IPS-11a (cell line): Measurements from ENCODE around the gene KATNAL1.

Experiments
- H3K4me3 ChIP-seq: one replicate; pipeline ENCODE4 v1.5.1; 2013; ENCODE audit warnings: low read depth, low read length, control low read depth

The KATNAL1 gene

GRCh38 chr13:30169442-30169841 lies 137.9 kb downstream of the KATNAL1 start:
- no peak overlapping the region for H3K4me3 ChIP-seq

DNA sequence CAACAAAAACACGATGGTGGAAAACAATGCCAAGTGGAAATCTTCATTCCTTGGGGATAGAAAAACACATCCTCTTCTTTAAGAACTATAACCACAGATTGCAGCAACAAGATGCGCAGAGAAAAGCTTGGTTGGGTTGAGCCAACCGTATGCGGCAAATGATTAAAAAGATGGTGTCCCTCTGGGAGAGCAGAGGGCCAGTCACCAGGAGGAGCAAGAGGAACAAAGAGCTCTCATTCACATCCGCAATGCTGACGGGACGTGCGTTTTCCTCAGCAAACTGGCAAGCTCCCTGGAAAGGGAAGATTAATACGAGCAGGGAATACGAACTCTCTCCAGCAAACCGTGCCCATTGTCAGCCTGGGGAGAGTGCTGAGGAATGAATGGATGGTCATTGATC lies 141.6 kb downstream of the KATNAL1 start:
- no peak overlapping the region for H3K4me3 ChIP-seq

- no peak overlapping the region for H3K4me3 ChIP-seq
These were observed 142.3 kb downstream of the KATNAL1 start for GRCh38 chr13:30165071-30165470.

GRCh38 chr13:30164146-30164545 lies 143.2 kb downstream of the KATNAL1 start:
- no peak overlapping the region for H3K4me3 ChIP-seq

DNA sequence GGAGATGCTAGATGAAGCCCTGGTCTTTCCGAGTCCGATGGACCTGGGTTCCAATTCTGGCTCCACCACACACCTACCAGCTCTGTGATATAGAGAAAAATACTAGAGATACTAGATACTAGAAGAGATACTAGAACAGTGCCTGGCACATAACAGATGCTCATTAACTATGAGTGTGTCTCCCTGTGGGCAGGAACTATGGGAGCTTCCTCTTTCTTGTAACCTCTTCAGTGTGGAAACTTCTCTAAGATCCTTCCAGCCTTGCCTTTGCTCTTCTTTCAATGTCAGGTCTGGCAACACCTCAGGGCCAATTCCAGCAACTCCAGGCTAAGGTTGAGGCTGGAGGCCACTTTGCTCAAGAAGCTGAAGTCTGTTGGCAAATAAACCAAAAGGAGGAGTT lies 143.9 kb downstream of the KATNAL1 start:
- H3K4me3 ChIP-seq, result no peak overlapping the region

- no peak overlapping the region for H3K4me3 ChIP-seq
These were observed 147.9 kb downstream of the KATNAL1 start for GRCh38 chr13:30159446-30159839.

DNA sequence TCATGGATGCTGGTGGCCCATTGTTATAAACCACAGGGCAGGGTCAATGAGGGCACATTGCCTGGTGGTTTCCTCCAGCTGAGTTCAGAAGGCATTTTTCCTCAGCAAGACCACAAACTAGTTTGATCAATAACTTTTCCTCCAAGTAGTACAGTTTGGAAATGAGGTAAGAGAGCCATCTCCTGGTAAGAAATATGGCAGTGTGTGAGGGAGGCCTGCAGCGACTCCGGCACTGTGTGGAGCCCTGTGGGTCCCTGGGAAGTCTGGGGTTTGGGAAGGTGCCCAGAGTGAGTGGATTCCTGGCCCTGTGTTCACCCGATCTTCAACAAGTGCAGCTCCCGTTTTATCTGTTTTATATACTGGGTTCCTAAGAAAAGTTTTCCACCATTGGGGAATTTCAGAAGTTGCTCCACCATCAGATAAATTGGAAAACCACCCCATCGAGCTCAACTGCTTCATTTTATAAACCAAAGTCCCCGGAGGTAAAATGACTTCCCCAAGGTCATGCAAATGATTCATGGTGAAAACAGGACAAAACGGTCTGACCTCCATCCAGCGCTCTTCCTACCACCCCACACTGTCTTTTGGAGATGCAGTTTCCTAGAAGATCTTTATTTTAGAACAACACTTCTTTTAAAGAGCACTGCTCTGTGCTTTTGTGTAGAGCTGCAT lies 148.4 kb downstream of the KATNAL1 start:
- no peak overlapping the region for H3K4me3 ChIP-seq

DNA sequence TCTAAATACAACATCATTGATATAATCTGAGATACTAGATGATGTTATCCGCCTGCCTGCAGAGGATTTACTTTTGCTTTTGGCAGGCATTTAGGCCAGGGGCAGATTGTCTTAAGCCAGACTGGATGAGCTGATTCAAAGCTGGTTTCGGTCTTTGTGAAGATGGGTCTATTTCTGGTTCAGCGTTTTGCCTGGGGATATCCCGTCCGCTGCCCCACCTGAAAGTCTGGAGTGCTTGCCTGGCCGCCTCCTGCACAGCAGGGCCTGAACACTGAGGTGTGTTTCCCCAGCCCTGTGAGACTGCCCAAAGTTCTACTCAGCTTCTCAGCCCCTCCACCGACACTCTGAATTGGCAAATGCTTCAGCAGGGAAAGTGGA lies 149.7 kb downstream of the KATNAL1 start:
- no peak overlapping the region for H3K4me3 ChIP-seq

DNA sequence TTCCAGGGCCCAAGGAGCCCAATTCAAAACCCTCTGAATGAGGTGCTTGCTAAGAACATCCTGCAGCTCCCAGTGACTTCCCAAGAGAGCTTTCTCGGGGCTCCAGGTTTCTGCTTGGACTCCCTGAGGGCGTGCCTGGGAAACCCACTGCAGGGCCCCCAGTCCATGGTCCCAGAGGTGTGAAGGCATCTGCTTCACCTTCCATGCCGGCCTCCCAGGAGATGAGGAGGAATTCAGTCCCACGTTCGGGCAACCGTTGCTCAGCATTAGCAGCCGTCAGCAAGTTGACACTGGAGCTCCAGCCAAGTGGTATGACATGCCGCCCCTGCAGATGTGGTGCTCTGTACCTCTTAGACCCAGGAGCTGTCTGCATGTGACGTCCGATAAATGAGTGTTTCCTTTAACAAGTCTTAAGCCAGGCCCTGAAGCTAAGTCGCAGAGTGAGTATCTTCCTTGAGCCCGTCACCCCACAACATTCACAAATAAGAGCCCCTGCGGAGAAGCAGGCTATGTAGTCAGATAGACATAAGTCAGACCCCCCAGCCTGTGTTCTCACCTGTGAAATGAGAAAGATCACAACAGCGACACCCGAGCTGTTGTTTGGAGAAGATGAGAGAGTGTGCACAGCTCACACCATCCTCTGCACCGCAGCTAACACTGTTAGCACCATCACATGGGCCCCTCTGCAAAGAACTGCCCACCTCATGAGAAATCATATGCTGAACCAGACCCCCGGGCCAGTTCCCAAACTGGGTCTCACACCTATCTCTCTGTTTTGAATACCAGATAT lies 150.3 kb downstream of the KATNAL1 start:
- no peak overlapping the region for H3K4me3 ChIP-seq

DNA sequence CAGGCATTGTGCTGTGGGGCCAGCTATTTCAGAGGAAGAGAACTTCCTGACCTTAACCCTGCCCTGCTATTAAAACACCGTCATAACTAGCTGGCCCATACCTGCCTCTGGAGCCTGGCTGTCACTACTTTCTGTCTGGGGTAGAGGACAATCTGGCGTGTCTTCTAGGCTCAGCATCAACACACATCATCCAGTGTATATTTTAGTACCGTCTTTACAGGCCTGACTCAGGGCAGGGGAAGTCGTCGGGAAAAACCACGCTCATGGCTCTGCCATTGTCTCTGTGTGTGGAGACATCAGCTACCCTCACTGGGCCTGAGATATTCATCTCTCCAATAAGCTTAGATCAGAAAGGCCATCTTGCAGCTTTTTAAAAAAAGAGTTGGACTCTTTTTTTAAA lies 151.1 kb downstream of the KATNAL1 start:
- no peak overlapping the region for H3K4me3 ChIP-seq

DNA sequence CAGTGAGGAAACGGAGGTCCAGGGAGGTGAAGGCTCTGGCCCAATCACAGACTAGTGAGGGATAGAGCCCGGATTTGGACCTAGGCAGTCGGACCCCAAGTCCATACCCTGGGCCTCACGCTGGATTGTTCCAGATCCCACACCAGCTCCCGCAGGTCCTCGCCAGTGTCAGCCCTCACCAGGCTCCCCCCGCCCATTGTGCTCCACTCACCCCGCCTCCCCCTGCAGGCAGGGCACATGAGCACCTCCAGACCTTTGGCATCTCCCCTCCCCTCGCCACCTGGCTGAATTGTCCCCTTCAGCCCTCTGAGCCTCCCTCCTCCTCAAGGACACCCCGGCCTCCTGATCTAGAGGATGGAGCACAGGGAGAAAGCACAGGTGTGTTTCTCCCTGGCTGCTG lies 152.4 kb downstream of the KATNAL1 start:
- H3K4me3 ChIP-seq, result no peak overlapping the region

GRCh38 chr13:30154531-30154930 lies 152.8 kb downstream of the KATNAL1 start:
- H3K4me3 ChIP-seq, result no peak overlapping the region

DNA sequence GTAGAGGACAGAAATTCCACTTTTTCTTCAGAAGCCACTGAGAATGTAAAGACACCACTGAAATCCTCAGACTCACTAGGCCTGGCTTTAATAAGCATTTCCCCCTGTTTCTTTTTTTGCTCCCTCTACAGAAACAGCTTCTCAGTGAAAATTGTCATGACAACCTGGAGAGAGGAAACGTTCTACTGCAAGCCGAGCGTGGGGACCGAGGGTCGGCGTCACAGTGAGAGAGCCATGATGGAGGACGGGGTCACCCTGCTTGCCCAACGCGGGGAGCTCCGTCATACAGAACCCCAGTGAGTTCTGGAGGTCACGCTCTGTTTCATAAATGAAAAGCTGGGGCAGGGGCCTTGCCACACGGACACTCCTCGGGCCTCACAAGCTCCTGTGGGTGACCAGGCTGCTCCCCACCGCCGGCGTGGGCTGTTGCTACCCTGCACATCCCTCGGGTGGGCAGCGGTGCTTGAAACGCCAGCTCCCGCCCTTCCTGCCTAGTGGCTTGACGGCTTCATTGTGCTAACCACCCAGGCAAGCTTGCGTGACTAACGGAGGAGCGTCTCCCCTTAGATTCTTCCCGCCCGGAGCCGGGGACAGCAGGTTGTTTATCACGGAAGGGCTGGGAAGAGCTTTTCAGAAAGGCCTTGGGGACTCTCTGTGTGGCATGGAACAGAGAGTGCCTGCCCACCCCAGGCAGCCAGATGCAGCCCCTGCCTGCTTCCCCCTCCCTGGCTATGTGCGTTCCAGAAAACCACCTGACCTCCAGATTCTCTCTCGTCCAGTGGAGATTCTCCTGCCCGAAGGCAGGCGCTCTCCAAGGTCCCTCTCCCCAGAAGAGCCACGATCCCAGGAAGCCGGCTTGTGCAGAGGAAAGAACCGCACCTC lies 153.6 kb downstream of the KATNAL1 start:
- no peak overlapping the region for H3K4me3 ChIP-seq
